Measurements from ENCODE around the gene SIRT5. TPM values are rescaled to one million over a fixed set of nuclear protein-coding genes. Genes with fewer than 3 reads are reported as not detected.

SIRT5 gene
- polyA plus RNA-seq, 1 experiment = 5.3 TPM

DNA sequence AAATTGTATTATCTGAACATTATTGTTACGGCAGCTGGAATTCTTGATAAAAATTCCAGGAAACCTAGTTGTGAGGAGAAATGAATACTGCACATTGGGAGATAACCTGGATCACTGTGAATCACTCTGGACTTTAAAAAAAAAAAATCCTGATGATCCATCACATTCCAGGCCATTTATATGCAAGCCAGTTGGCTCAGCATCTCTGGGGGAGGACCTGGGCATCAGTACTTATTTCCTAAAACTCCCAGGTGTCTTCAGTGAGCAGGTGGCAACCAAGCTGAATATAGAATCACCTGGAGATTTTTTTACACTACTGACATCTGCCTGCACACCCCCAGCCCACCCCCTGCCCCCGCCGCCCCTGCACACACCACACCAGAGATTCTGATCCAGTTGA is 39.1 kb upstream of the SIRT5 start:
- ChIA-PET POLR2A (no interaction called here), CTCF (interaction anchor here (3.1 kb wide), 1 partner anchor 40 kb away, joined by 16 read pairs; the partner anchor contains the start of gene SIRT5)
- peaks cover 9% of the 10 kb centered on the region for H3K27me3 ChIP-seq (ENCODE audit: control insufficient read depth, insufficient read depth, low read length)
- no peak for TF ChIP-seq CTCF (IDR thresholded peaks at IDR 0.05; ENCODE audit: low read depth, low read length)
- no peak overlapping the region for H3K4me3 ChIP-seq (ENCODE audit: low read depth, low read length)
- DNase-seq (ENCODE audit: low read depth, low spot score) = no peak
- H3K9me3 ChIP-seq (ENCODE audit: control insufficient read depth, insufficient read depth, low read length) = no peaks in the 10 kb centered on the region
- H3K27ac ChIP-seq (ENCODE audit: low read depth, low read length) = no peak overlapping the region

DNA sequence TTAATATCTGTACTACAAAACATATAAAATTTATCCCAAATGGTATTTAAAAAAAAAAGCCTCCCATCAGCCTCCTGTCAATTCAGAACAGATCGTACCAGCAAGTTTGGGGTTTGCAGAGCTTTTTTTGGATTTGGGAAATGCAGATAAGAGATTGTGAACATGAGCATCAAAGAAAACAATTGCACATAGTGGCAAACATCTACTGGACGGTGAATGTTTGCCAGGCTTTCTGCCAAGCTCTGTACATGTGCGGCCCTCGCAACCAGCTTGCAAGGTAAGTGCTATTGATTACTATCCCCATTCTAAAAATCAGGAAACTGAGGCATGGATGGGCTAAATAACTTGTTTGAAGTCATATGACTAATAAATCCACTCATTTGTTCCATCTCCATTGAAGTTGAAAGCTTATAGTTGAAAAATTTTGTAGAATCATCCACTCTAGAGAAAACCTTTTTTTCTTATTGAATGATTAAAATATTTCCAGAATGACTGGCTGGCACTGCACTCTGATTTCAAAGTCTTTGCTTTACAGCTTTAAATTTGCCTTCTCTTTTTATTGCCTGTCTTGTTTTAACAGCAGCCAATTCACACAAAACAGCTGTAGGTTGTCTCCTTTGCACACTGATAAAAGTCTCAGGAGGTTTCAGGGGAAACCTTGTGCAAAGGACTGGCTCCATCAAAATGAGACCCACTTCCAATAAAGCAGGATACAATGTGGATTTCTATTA is 37.4 kb upstream of the SIRT5 start:
- peaks cover 9% of the 10 kb centered on the region for H3K27me3 ChIP-seq (ENCODE audit: control insufficient read depth, insufficient read depth, low read length)
- no peaks in the 10 kb centered on the region; the same call in 1 of the 2 replicates for H3K9me3 ChIP-seq (ENCODE audit: control insufficient read depth, insufficient read depth, low read length)
- TF ChIP-seq CTCF (IDR thresholded peaks at IDR 0.05; ENCODE audit: low read depth, low read length) = no peak
- H3K27ac ChIP-seq (ENCODE audit: low read depth, low read length) = no peak overlapping the region
- no peak overlapping the region for H3K4me3 ChIP-seq (ENCODE audit: low read depth, low read length)
- CTCF ChIA-PET = interaction anchor here (0.7 to 3.1 kb wide), 10 partner anchors 11 to 348 kb away, joined by 3 to 47 read pairs (median 10); partner anchors contain the start of genes SIRT5 and TBC1D7
- DNase-seq (ENCODE audit: low read depth, low spot score) = no peak
- POLR2A ChIA-PET = no interaction called here

DNA sequence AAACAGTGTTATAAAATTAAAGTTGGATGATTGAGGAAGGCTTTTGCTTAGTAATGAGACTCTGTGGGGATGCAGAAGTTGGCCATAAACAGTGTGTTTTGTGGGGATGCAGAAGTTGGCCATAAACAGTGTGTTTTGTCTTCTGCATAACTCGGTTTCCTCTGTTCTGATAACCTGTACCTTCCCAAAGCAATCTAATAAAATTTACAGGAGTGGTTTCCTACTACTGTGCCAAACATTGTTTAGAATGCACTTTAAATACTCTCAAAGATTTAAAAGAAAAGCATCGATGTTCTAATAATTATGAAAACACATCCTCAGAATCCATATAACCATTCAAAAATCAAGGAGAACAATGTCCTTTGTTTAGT is 36.9 kb upstream of the SIRT5 start:
- Histone ChIP-seq H3K27ac (ENCODE audit: low read depth, low read length) (no peak overlapping the region), H3K9me3 (ENCODE audit: control insufficient read depth, insufficient read depth, low read length) (no peaks in the 10 kb centered on the region; the same call in 1 of the 2 replicates), H3K4me3 (ENCODE audit: low read depth, low read length) (no peak overlapping the region), H3K27me3 (ENCODE audit: control insufficient read depth, insufficient read depth, low read length) (peaks cover 5% of the 10 kb centered on the region)
- no peak for DNase-seq (ENCODE audit: low read depth, low spot score)
- ChIA-PET CTCF (interaction anchor here (0.6 to 3.1 kb wide), 21 partner anchors 9 to 1000 kb away, joined by 3 to 47 read pairs (median 4); partner anchors contain the start of genes SIRT5 and TBC1D7), POLR2A (no interaction called here)
- no peak for TF ChIP-seq CTCF (IDR thresholded peaks at IDR 0.05; ENCODE audit: low read depth, low read length)

DNA sequence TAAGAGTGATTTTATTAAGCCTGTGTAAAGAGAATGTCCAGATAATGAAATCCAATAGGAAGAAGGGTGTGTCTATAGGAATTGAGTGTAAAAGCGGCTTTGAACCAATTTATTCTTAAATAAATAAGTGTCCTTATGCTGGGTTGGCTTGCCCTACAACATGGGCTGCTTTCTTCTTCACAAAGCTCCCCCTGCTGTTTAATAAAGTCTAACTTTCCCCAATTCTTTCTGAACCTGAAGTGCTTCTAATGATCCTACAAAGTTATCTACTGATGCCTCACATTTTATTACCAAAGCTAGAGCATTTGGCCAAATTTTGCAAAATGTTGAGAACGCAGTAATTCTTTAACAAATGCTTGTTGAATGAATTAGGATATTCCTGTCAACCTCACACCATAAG is 36.3 kb upstream of the SIRT5 start:
- Histone ChIP-seq H3K27me3 (ENCODE audit: control insufficient read depth, insufficient read depth, low read length) (peaks cover 2% of the 10 kb centered on the region), H3K9me3 (ENCODE audit: control insufficient read depth, insufficient read depth, low read length) (no peaks in the 10 kb centered on the region; the same call in 1 of the 2 replicates), H3K27ac (ENCODE audit: low read depth, low read length) (no peak overlapping the region), H3K4me3 (ENCODE audit: low read depth, low read length) (no peak overlapping the region)
- CTCF ChIA-PET = interaction anchor here (0.6 to 3.1 kb wide), 23 partner anchors 9 to 999 kb away, joined by 3 to 47 read pairs (median 4); partner anchors contain the start of genes SIRT5 and TBC1D7
- TF ChIP-seq CTCF (IDR thresholded peaks at IDR 0.05; ENCODE audit: low read depth, low read length) = peak; percentile 56
- POLR2A ChIA-PET = no interaction called here
- peak; percentile 30 for DNase-seq (ENCODE audit: low read depth, low spot score)

DNA sequence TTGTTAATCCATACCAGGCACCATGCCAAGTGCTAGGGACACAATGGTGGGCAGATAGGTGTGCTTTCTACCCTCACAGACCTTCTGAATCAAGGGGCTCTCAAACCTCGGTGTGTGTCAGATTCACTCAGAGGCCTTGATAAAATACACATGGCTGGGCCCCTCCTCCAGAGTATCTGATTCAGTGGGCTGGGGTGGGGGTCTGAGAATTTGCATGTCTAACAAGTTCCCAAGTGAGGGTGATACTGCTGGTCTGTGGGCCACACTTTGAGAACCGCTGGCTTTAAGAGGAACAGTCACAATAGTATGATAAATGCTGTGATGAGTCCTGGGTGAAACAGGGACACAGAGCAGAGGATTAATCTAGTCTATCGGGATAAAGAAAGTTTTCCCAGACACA is 35.8 kb upstream of the SIRT5 start:
- ChIA-PET POLR2A (no interaction called here), CTCF (interaction anchor here (0.6 to 3.1 kb wide), 18 partner anchors 9 to 210 kb away, joined by 3 to 47 read pairs (median 6); partner anchors contain the start of genes SIRT5 and TBC1D7)
- Histone ChIP-seq H3K27ac (ENCODE audit: low read depth, low read length) (no peak overlapping the region), H3K9me3 (ENCODE audit: control insufficient read depth, insufficient read depth, low read length) (no peaks in the 10 kb centered on the region; the same call in 1 of the 2 replicates), H3K4me3 (ENCODE audit: low read depth, low read length) (no peak overlapping the region), H3K27me3 (ENCODE audit: control insufficient read depth, insufficient read depth, low read length) (peaks cover 2% of the 10 kb centered on the region)
- no peak for TF ChIP-seq CTCF (IDR thresholded peaks at IDR 0.05; ENCODE audit: low read depth, low read length)
- DNase-seq (ENCODE audit: low read depth, low spot score) = no peak
